ENCODE results near the gene CLASP1.
A peak's percentile ranks its signal among the peaks of the same experiment; 100 is the strongest.

Gene CLASP1

GRCh38 chr2:121638333-121638732 is 10.9 kb downstream of the CLASP1 start:
- H3K4me3 ChIP-seq (ENCODE audit: control insufficient read depth, low read depth, low read length), result no peak overlapping the region
- no peak for TF ChIP-seq CTCF (conservative IDR thresholded peaks at IDR 0.05; ENCODE audit: control insufficient read depth, insufficient read depth, low read depth, low read length)
- peak; percentile 56 for DNase-seq (ENCODE audit: low read depth)

- peak; percentile 53 for DNase-seq (ENCODE audit: low read depth)
- H3K4me3 ChIP-seq (ENCODE audit: control insufficient read depth, low read depth, low read length), result no peak overlapping the region
- no peak for TF ChIP-seq CTCF (conservative IDR thresholded peaks at IDR 0.05; ENCODE audit: control insufficient read depth, insufficient read depth, low read depth, low read length)
These were observed 13.9 kb downstream of the CLASP1 start for GRCh38 chr2:121635371-121635770.

- DNase-seq (ENCODE audit: low read depth), result peak; percentile 14
- TF ChIP-seq CTCF (conservative IDR thresholded peaks at IDR 0.05; ENCODE audit: control insufficient read depth, insufficient read depth, low read depth, low read length), result no peak
- H3K4me3 ChIP-seq (ENCODE audit: control insufficient read depth, low read depth, low read length), result no peak overlapping the region
These were observed 14.6 kb downstream of the CLASP1 start for GRCh38 chr2:121634354-121635307.

GRCh38 chr2:121633463-121633862 is 15.8 kb downstream of the CLASP1 start:
- DNase-seq (ENCODE audit: low read depth), result no peak
- TF ChIP-seq CTCF (conservative IDR thresholded peaks at IDR 0.05; ENCODE audit: control insufficient read depth, insufficient read depth, low read depth, low read length), result no peak
- no peak overlapping the region for H3K4me3 ChIP-seq (ENCODE audit: control insufficient read depth, low read depth, low read length)

- no peak for TF ChIP-seq CTCF (conservative IDR thresholded peaks at IDR 0.05; ENCODE audit: control insufficient read depth, insufficient read depth, low read depth, low read length)
- H3K4me3 ChIP-seq (ENCODE audit: control insufficient read depth, low read depth, low read length), result no peak overlapping the region
- DNase-seq (ENCODE audit: low read depth), result no peak
These were observed 21.7 kb downstream of the CLASP1 start for GRCh38 chr2:121627525-121628050.

- DNase-seq (ENCODE audit: low read depth), result peak; percentile 91
- no peak for TF ChIP-seq CTCF (conservative IDR thresholded peaks at IDR 0.05; ENCODE audit: control insufficient read depth, insufficient read depth, low read depth, low read length)
- no peak overlapping the region for H3K4me3 ChIP-seq (ENCODE audit: control insufficient read depth, low read depth, low read length)
These were observed 22.3 kb downstream of the CLASP1 start for GRCh38 chr2:121626777-121627524.

Measured in fibroblast of mammary gland (primary cell).